GM21723 (cell line): Measurements from ENCODE around the gene DIS3.
A peak's percentile ranks its signal among the peaks of the same experiment; 100 is the strongest.
"Not testable (repeated sequence)": the region's sequence is repeated elsewhere in the genome, so short reads cannot be mapped to it uniquely, and the experiment has no call there.

Source experiments
- ATAC-seq: cut with Tn5 transposase; IDR thresholded peaks from one replicate; pipeline ENCODE4 v1.9.1; 2021; ENCODE audit warnings: mild to moderate bottlenecking, moderate library complexity; ENCODE audit not compliant: unreplicated experiment

The DIS3 gene

DNA sequence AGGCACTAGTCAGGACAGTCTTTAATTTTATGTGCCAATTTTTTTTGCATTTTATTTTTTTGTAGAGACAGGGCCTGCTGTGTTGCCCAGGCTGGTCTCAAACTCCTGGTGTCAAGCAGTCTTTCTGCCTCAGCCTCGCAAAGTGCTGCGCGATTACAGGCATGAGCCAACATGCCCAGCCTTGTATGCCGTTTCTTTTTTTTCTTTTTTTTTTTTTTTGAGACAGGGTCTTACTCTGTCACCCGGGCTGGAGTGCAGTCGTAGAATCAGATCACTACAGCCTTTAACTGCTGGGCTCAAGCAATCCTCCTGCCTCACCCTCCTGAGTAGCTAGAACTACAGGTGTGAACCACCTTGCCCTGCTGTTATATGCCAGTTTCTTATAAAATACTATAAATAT lies 27.6 kb downstream of the DIS3 start:
- no peak for ATAC-seq

DNA sequence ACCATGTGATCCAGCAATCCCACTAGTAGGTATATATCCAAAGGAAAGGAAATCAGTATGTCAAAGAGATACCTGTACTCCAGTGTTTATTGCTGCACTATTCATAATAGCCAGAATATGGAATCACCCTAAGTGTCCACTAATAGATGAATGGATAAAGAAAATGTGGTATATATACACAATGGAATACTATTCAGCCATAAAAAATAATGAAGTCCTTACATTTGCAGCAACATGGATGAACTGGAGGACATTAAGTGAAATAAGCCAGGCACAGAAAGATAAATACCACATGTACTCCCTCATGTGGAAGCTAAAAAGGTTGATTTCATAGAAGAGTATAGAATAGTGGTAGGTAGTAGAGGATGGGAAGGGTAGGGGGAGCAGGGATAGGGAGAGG lies 30.5 kb downstream of the DIS3 start:
- ATAC-seq: no peak

DNA sequence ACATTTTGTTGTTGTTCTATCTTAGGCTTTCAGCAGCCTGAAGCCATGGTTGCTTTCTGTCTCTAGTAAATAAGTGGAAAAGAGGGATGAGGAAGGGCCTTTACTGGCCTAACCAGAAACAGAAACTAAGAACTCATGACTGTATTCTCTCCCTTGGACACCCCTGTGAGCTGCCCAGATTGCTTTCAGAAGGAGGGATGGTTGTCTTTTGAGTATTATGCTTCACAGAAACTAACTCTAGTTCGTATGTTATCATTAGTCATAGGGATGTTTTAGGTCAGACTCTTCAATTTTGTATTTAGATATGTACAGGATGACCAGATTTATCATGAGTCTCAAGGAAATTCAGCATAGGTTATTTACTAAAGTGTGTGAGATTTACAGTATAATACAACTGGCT lies 36.4 kb downstream of the DIS3 start:
- ATAC-seq: peak; percentile 61

DNA sequence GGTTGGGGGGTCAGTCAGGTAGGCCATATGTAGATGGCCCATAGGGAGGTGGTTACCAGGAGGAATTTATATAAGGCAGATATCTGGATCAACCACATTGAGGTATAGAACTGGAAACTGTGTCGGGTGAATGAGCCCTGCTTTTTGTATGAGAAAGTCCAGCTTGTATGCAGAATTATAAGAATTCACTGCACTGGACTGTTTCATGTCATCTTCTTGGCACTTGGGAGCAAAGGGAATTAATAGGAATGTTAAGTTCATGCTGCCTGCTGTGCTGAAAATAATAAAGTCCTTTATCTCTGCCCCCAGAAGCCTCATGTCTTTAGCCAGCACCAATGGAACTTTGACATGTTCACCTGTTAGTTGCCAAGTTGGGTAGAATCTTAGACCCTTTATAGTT lies 41.7 kb downstream of the DIS3 start:
- no peak for ATAC-seq

DNA sequence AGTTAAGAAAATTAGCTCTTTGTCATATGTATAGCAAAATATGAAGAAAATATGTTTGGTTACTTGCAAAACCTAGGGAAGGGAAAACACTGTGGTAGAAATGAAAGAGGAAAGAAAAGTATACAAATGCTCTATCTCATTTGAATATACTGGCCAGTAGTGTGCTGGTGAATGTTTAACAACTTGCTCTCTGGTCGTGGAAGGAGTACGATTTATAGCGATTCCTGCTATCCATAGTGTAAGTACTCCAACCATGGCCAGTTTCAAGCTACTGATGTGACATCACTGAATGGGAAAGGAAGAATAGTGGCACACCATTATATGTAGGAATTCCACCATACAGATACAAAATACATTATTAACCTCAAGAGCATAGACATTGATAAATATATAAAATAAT lies 44.7 kb downstream of the DIS3 start:
- ATAC-seq: no peak

DNA sequence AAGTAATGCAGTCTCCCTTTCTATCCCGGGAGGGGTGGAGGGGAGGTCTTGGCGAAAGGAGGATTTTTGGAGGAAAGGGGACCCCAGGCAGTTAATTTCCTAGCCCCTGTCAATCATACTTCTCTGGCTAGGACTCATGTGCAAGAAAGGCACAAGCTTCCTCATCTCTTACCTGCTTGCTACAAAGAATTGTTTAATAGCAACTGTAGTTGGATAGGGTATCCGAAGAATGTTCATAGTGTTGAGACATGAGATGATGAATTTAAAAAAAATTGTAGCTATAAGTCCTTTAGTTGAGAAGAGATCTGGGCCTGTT lies 53.5 kb downstream of the DIS3 start:
- ATAC-seq: no peak

DNA sequence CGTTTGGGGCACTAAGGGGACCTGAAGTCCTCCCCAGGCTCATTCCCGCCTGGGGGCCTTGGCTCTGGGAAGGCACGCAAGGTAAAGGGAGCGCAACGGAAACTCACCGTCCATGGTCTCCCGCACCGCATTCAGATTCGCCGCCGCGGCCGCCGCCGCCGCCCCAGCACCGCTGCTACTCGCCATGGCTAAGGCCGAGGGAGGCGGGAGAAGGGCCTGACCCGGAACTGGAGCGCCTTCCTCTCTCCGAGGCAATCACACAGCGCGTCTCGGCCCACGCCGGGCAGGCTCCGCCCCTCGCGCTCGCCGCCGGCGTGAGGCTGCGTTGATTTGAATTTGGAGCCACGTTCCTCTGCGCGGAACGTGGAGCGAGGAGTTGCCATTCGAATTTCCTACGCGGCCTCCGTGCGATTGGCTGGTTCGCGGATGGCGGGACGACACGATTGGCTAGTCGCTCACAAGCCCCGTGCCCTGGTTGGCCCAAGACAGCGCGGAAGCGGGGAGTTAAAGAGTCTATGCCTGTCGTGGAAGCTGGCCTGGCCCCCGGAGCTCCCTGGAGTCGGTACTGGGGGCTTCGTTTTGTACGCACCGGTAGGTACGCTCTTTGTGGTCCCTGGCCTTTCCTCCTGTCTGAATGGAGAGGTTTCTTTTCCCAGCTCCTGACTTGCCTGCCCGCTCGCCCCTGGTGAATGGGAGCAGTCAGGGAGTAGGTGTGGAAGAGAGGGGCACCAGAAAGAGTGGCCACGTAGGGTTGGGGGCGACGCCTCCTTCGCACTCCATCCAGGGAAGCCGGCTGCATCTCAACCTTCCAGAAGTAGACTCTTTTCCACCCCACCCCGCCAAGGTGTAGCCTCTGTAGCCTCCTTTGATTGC lies 54.0 kb downstream of the DIS3 start, which contains the start of the genes BORA and MZT1:
Gene BORA (plus strand): TSS at position 507 of the 873 bp plus-strand sequence. CDS start 1,018 bp downstream, outside the sequence.
Gene MZT1 (minus strand): TSS at position 213 of the 873 bp plus-strand sequence. CDS start 27 bp downstream, at position 186.
- ATAC-seq: peak; percentile 96

DNA sequence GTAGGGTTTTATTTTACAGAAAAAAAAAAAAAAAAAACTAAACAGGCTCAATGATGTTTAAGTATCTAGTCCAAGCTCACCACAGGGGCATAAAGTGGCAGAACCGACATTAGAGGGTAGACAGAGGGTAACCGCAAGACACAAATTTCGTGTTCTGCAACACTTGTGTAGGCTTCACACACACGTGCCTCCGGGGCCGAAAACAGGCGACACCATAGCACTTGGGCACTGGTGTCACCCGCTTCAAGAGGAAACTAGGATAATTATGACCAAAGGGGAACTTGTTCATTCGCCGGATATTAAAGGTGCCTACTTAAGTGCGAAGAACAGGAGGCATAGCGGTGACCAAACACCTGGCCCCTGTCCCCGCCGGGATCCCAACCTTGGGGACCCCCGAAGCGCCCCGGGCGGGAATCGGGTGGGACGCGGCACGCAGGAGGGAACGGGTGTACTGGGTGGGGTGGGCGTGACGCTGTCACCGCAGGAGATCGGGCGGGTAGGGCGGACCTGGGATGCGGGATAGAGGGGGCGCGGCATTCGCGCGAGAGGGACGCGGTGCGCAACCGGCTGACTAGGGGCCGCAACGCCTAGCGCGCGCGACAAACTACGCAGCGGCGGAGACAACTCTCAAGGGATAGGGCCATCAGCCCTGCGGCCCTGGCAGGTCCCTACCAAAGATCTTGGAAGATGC lies 54.8 kb downstream of the DIS3 start:
- peak; percentile 31 for ATAC-seq

DNA sequence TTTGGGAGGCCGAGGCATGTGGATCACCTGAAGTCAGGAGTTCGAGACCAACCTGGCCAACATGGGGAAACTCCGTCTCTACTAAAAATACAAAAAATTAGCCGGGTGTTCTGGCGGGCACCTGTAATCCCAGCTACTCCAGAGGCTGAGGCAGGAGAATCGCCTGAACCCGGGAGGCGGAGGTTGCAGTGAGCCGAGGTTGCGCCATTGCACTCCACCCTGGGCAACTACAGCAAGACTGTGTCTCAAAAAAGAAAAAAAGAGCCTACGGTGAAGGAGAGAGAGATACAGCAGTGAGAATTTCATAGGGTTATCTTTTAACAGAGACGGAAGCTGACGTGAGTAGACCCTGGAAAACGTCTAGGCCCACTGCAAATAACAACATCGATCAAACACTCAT lies 55.5 kb downstream of the DIS3 start:
- ATAC-seq: not testable (repeated sequence)

DNA sequence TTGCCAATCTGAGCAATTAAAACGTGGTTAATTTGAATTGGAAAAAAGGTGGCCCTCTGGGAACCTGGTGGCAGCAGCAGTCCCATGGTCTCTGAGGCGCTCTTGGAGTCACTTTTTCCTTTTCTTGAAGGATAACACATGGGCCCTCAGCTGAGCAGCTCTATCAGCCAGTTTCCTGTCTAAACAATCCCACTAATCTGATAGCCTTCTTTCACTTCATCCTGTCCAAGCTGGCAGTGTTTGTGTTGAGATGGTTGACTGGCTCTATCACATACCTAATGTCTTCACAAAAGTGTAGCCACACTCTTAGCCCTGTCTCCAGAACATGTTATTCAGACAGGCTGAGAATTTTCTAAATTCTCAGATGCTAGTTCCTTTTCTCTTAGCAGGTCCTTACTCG lies 64.9 kb downstream of the DIS3 start:
- ATAC-seq: no peak
